Testis (tissue), 3 donors: ENCODE results near the gene SATB1. TPM values are rescaled to one million over a fixed set of nuclear protein-coding genes. Genes with fewer than 3 reads are reported as not detected.

ENCODE experiments used
- DNase-seq: peaks from one replicate; pipeline ENCODE4 v3.0.0-alpha.2; 2019
- H3K27ac ChIP-seq, 2 donors: fragments of 200-600 bp; sonication (generic); one replicate each; pipeline ENCODE4 v1.5.1; 2019
- H3K27me3 ChIP-seq: fragments of 200-600 bp; sonication (generic); one replicate; pipeline ENCODE4 v1.5.1; 2019
- H3K36me3 ChIP-seq: fragments of 200-600 bp; sonication (generic); one replicate; pipeline ENCODE4 v1.5.1; 2017; ENCODE audit warnings: low read depth; ENCODE audit errors: missing control alignments
- H3K4me1 ChIP-seq: fragments of 200-600 bp; sonication (generic); one replicate; pipeline ENCODE4 v1.5.1; 2019
- H3K4me3 ChIP-seq, 2 donors: fragments of 200-600 bp; sonication (generic); one replicate each; pipeline ENCODE4 v1.5.1; 2017 to 2019
- H3K9me3 ChIP-seq: fragments of 200-600 bp; sonication (generic); one replicate; pipeline ENCODE4 v1.5.1; 2017
- CTCF ChIP-seq, 3 experiments: fragments of 450-650 bp in 2 of 3; fragments of 200-600 bp in 1 of 3; sonication (generic) in 1 of 3; IDR thresholded peaks; one replicate each; pipeline ENCODE4 v1.5.1; 2016 to 2019; ENCODE audit warnings: antibody characterized with exemption in 3 of 3, mild to moderate bottlenecking in 2 of 3, moderate library complexity in 1 of 3
- POLR2A ChIP-seq: fragments of 450-650 bp; IDR thresholded peaks from one replicate; pipeline ENCODE4 v1.6.1; 2017; ENCODE audit warnings: antibody characterized with exemption, mild to moderate bottlenecking, moderate library complexity
- WGBS, 2 donors: methylation state at CpG; one replicate each; pipeline ENCODE4 v1.1.5; 2018; 5-methylcytosine and 5-hydroxymethylcytosine counted together
- intact Hi-C: fragments of 100-400 bp; cut with DNase I; formaldehyde crosslinking; loops from one replicate; pipeline ENCODE4 v1.15.1; 2023; ENCODE audit warnings: low total_unique reads
- polyA plus RNA-seq: library from polyadenylated mRNA; stranded (reverse); fragments of 350-450 nt; fragmentation: Illumina TruSeq; extraction: RNeasy Lipid Tissue Mini Kit (QIAGEN cat#74804); gene quantifications from one replicate; pipeline ENCODE4 v1.2.3, GENCODE V29; 2014; ENCODE audit warnings: low read depth, low replicate concordance; ENCODE audit not compliant: insufficient read depth
- total RNA-seq, 2 donors: library from RNA; depleted of rRNA; stranded (reverse); fragments of >200 nt; gene quantifications; one replicate each; pipeline ENCODE4 v1.2.3, GENCODE V29; 2016

SATB1 gene
- total and polyA plus RNA-seq, 3 donors from 2014 or later: 12.6 to 44.4 (median 36.1) TPM

- Histone ChIP-seq H3K27ac (peak overlapping the region; percentile 68 to 87), H3K27me3 (no peaks in the 10 kb centered on the region), H3K9me3 (no peaks in the 10 kb centered on the region), H3K4me3 (peak overlapping the region; percentile 72 to 89), H3K4me1 (peaks cover 11% of the 10 kb centered on the region), H3K36me3 (no peaks in the 10 kb centered on the region)
- no peak for DNase-seq
- intact Hi-C loops: no loop called here
- WGBS, 2 donors: 1 to 2% methylated on average over 26 to 47 of the region's 47 CpGs
- TF ChIP-seq CTCF (IDR thresholded peaks at IDR 0.05): no peak
- no peak for TF ChIP-seq POLR2A
Measured at GRCh38 chr3:18425641-18426257, 610 bp upstream of the SATB1 start.

GRCh38 chr3:18424213-18424728 lies 868 bp downstream of the SATB1 start:
- 0 to 1% methylated on average over 27 of the region's 27 CpGs for WGBS, 2 donors
- H3K4me3 ChIP-seq: peak overlapping the region; percentile 72 to 89
- intact Hi-C loops: no loop called here

GRCh38 chr3:18423401-18424212 lies 1.5 kb downstream of the SATB1 start:
- Histone ChIP-seq H3K4me1 (peaks cover 11% of the 10 kb centered on the region), H3K36me3 (no peaks in the 10 kb centered on the region), H3K27ac (peak overlapping the region; percentile 68 to 87), H3K9me3 (no peaks in the 10 kb centered on the region), H3K4me3 (peak overlapping the region; percentile 72 to 89), H3K27me3 (no peaks in the 10 kb centered on the region)
- intact Hi-C loops: no loop called here
- TF ChIP-seq POLR2A (no peak), CTCF (IDR thresholded peaks at IDR 0.05) (no peak)
- peak; percentile 78 for DNase-seq
- 5% methylated on average over 22 of the region's 22 CpGs for WGBS, 2 donors

More at GRCh38 chr3:18424213-18424728, 868 bp downstream of the SATB1 start:
- H3K4me1 ChIP-seq: peaks cover 11% of the 10 kb centered on the region
- TF ChIP-seq CTCF (IDR thresholded peaks at IDR 0.05) (no peak), POLR2A (no peak)
- H3K36me3 ChIP-seq: no peaks in the 10 kb centered on the region
- peak overlapping the region; percentile 68 to 87 for H3K27ac ChIP-seq
- no peaks in the 10 kb centered on the region for H3K9me3 ChIP-seq
- no peak for DNase-seq
- no peaks in the 10 kb centered on the region for H3K27me3 ChIP-seq

- no peak overlapping the region for H3K27ac ChIP-seq
- intact Hi-C loops: no loop called here
- 41 to 43% methylated on average over 5 of the region's 5 CpGs for WGBS, 2 donors
- no peaks in the 10 kb centered on the region for H3K27me3 ChIP-seq
- peak overlapping the region in 1 of 2 donors; percentile 72 for H3K4me3 ChIP-seq
- TF ChIP-seq CTCF (IDR thresholded peaks at IDR 0.05): no peak
- no peak for TF ChIP-seq POLR2A
- no peak for DNase-seq
- no peaks in the 10 kb centered on the region for H3K36me3 ChIP-seq
- H3K9me3 ChIP-seq: no peaks in the 10 kb centered on the region
- peaks cover 11% of the 10 kb centered on the region for H3K4me1 ChIP-seq
Measured at GRCh38 chr3:18422972-18423371, 2.2 kb downstream of the SATB1 start.
